Measurements from ENCODE around the gene FCER1G. TPM values are rescaled to one million over a fixed set of nuclear protein-coding genes. Genes with fewer than 3 reads are reported as not detected.

Gene FCER1G
- total and polyA plus RNA-seq, 2 of the 8 experiments (the other 6 are each of a cell fraction or from before 2014, with no cell fraction given): 1.6 TPM; not detected in 1

- ChIA-PET CTCF (ENCODE audit: partially characterized antibody) (interaction anchor here (0.6 to 17.6 kb wide), 9 partner anchors 10 to 632 kb away, joined by 3 to 427 read pairs (median 4); partner anchors contain the start of genes APOA2, B4GALT3, FCER1G and TOMM40L), POLR2A (ENCODE audit: partially characterized antibody) (interaction anchor here (0.7 to 1.6 kb wide), 6 partner anchors 10 to 171 kb away, joined by 3 to 4 read pairs (median 3); partner anchors contain the start of genes CFAP126 and FCER1G)
- Histone ChIP-seq H2AK5ac (ENCODE audit: low read depth, low read length) (peak overlapping the region; percentile 54), H2BK120ac (replicated peaks; ENCODE audit: low read depth, low read length) (no peak overlapping the region), H3K79me1 (ENCODE audit: low read depth, low read length) (peaks cover 6% of the 10 kb centered on the region; the same call in 1 of the 2 replicates), H4K8ac (ENCODE audit: extremely low read depth, insufficient read depth, low read length) (peak overlapping the region; percentile 73; the same call in 1 of the 2 replicates), H3K9ac (replicated peaks in 1 of 4; ENCODE audit: extremely low read depth in 1 of 4, low read depth in 3 of 4, low read length in 3 of 4) (peak overlapping the region in 2 of 4 experiments; percentile 11 to 28; a peak in 1 of 7 replicates), H3K79me2 (ENCODE audit: control insufficient read depth in 1 of 2, insufficient read depth in 2 of 2, low read length in 2 of 2) (peaks cover 0 to 5% of the 10 kb centered on the region in 2 experiments; a peak in 1 of 4 replicates), H4K20me1 (replicated peaks in 1 of 2; ENCODE audit: control insufficient read depth in 1 of 2, insufficient read depth in 2 of 2, low read length in 2 of 2) (no peaks in the 10 kb centered on the region), H4K5ac (ENCODE audit: insufficient read length, low read depth, low read length) (peak overlapping the region; percentile 33), H3K4me2 (ENCODE audit: insufficient read depth in 1 of 2, low read depth in 2 of 2, low read length in 2 of 2) (peak overlapping the region; percentile 67 to 80), H3K14ac (ENCODE audit: insufficient read length) (no peak overlapping the region), H2BK5ac (ENCODE audit: low read depth, low read length) (peak overlapping the region; percentile 67), H3K23me2 (ENCODE audit: low read depth, low read length) (peaks cover 11% of the 10 kb centered on the region; the same call in 1 of the 2 replicates), H2AFZ (ENCODE audit: low read length) (no peak overlapping the region), H3K23ac (ENCODE audit: insufficient read length) (no peak overlapping the region), H4K91ac (replicated peaks; ENCODE audit: insufficient read length, low read length) (peak overlapping the region; percentile 0), H3K9me3 (ENCODE audit: insufficient read depth in 2 of 2, low read depth in 1 of 2, low read length in 1 of 2) (no peaks in the 10 kb centered on the region), H3K18ac (ENCODE audit: extremely low read depth, low read length) (peak overlapping the region; percentile 75; the same call in 1 of the 2 replicates), H3K4me1 (replicated peaks in 1 of 4; ENCODE audit: control insufficient read depth in 3 of 4, insufficient read depth in 4 of 4, low read length in 3 of 4) (peaks cover 21 to 52% (median 47%) of the 10 kb centered on the region in 4 experiments), H2BK12ac (ENCODE audit: low read depth, low read length) (peak overlapping the region; percentile 5; the same call in 1 of the 2 replicates), H2BK15ac (ENCODE audit: low read length) (peak overlapping the region; percentile 88; the same call in 1 of the 2 replicates), H3K56ac (replicated peaks; ENCODE audit: insufficient read length, low read depth, low read length) (no peak overlapping the region), H3K4me3 (ENCODE audit: extremely low read depth in 1 of 4, insufficient read depth in 2 of 4, low read depth in 3 of 4, low read length in 4 of 4) (peak overlapping the region in 3 of 4 experiments; percentile 4 to 51 (median 12); a peak in 4 of 8 replicates), H3K36me3 (ENCODE audit: control insufficient read depth in 2 of 4, insufficient read depth in 4 of 4, low read length in 3 of 4) (peaks cover under 1 to 5% (median 4%) of the 10 kb centered on the region in 4 experiments; a peak in 5 of 8 replicates), H3K27ac (ENCODE audit: low read depth, low read length) (no peak overlapping the region; the same call in 1 of the 2 replicates), H3K4ac (replicated peaks; ENCODE audit: insufficient read length, low read depth, low read length) (peak overlapping the region; percentile 34), H3K27me3 (replicated peaks in 1 of 4; ENCODE audit: control insufficient read depth in 3 of 4, extremely low read depth in 1 of 4, insufficient read depth in 3 of 4, low read length in 3 of 4) (no peaks in the 10 kb centered on the region; a peak in 1 of 7 replicates), H2BK20ac (ENCODE audit: low read length) (no peak overlapping the region)
- WGBS, 2 experiments (ENCODE audit: extremely low coverage in 1 of 2, insufficient coverage in 1 of 2, insufficient read length in 1 of 2, insufficient replicate concordance in 2 of 2, low coverage in 1 of 2, low lambda C conversion rate in 2 of 2, missing lambda C conversion rate in 1 of 2): 85% methylated on average over 27 of the region's 27 CpGs; no CpG with 5 or more reads in 1 of the 2 experiments
- DNase-seq (ENCODE audit: low read depth in 1 of 2, low spot score in 2 of 2): no peak
- FAIRE-seq: no peak
- TF ChIP-seq RXRA (IDR thresholded peaks at IDR 0.05; ENCODE audit: insufficient read depth, low read depth, low read length) (no peak), E2F6 (IDR thresholded peaks at IDR 0.05) (no peak), TEAD4 (IDR thresholded peaks at IDR 0.05; ENCODE audit: low read depth, low read length) (no peak; the same call in 1 of the 2 replicates), TAF1 (IDR thresholded peaks at IDR 0.05; ENCODE audit: low read depth, low read length) (0 out of 2 replicates have a peak, but pooled peaks have one; percentile 39), ATF3 (IDR thresholded peaks at IDR 0.05; ENCODE audit: insufficient read depth, low read depth, low read length) (no peak), FOSL1 (IDR thresholded peaks at IDR 0.05; ENCODE audit: insufficient read depth, low read depth, low read length) (no peak), USF2 (IDR thresholded peaks at IDR 0.05; ENCODE audit: low read length) (no peak)
These were observed 18.3 kb upstream of the FCER1G start for GRCh38 chr1:161196521-161197451.
